H1 (cell line): ENCODE measurements around the gene PRR12. TPM values are rescaled to one million over a fixed set of nuclear protein-coding genes. Genes with fewer than 3 reads are reported as not detected.

Experiments
- CHD1 ChIP-seq: IDR thresholded peaks from 2 replicates; pipeline ENCODE4 v1.6.1; 2012; ENCODE audit warnings: low read depth, low read length, improper control_type of control experiment
- CTBP2 ChIP-seq: IDR thresholded peaks from 2 replicates; pipeline ENCODE4 v1.7.0; 2011; ENCODE audit warnings: borderline replicate concordance, mild to moderate bottlenecking, moderate library complexity, mixed read lengths, low read length; ENCODE audit not compliant: insufficient read depth, insufficient read length
- EGR1 ChIP-seq: IDR thresholded peaks from 2 replicates; pipeline ENCODE4 v1.6.1; 2011; ENCODE audit warnings: low read depth, low read length, borderline replicate concordance
- GABPA ChIP-seq: IDR thresholded peaks from 2 replicates; pipeline ENCODE4 v1.6.1; 2011; ENCODE audit warnings: mild to moderate bottlenecking, low read length, moderate library complexity, borderline replicate concordance; ENCODE audit not compliant: insufficient read depth
- GTF2F1 ChIP-seq: IDR thresholded peaks from 2 replicates; pipeline ENCODE4 v1.6.1; 2012; ENCODE audit warnings: low read depth, low read length, improper control_type of control experiment, borderline replicate concordance
- JUN ChIP-seq: IDR thresholded peaks from 2 replicates; pipeline ENCODE4 v1.6.1; 2011; ENCODE audit warnings: low read depth, mild to moderate bottlenecking, improper control_type of control experiment, low read length
- KDM4A ChIP-seq: IDR thresholded peaks from one replicate; pipeline ENCODE4 v1.7.1; 2012; ENCODE audit warnings: low read depth, mild to moderate bottlenecking, moderate library complexity, low read length, inconsistent platforms; ENCODE audit not compliant: severe bottlenecking
- MAX ChIP-seq: IDR thresholded peaks from 2 replicates; pipeline ENCODE4 v1.6.1; 2012; ENCODE audit warnings: inconsistent platforms
- POU5F1 ChIP-seq: IDR thresholded peaks from 2 replicates; pipeline ENCODE4 v1.6.1; 2011; ENCODE audit warnings: low read depth, mild to moderate bottlenecking, low read length, moderate library complexity
- RFX5 ChIP-seq: IDR thresholded peaks from 2 replicates; pipeline ENCODE4 v1.6.1; 2011; ENCODE audit warnings: low read depth, low read length, improper control_type of control experiment, borderline replicate concordance
- RNF2 ChIP-seq: fragments of 200-900, 300-1000 bp; sonication (generic); IDR thresholded peaks from 2 replicates; pipeline ENCODE4 v1.7.1; 2016; ENCODE audit warnings: borderline replicate concordance, low read depth, mild to moderate bottlenecking, antibody characterized with exemption, low read length; ENCODE audit not compliant: poor library complexity, severe bottlenecking; ENCODE audit errors: missing control alignments
- SIN3A ChIP-seq, 2 experiments: IDR thresholded peaks in 1 of 2; conservative IDR thresholded peaks in 1 of 2; 2 replicates each; pipeline ENCODE4 v1.6.1; 2011 to 2012; ENCODE audit warnings: low read length in 2 of 2, improper control_type of control experiment in 1 of 2, low read depth in 1 of 2, mild to moderate bottlenecking in 1 of 2
- SP1 ChIP-seq: IDR thresholded peaks from 2 replicates; pipeline ENCODE4 v1.6.1; 2011; ENCODE audit warnings: low read depth, low read length
- SP2 ChIP-seq: IDR thresholded peaks from 2 replicates; pipeline ENCODE4 v1.6.1; 2012; ENCODE audit warnings: mild to moderate bottlenecking, low read length, inconsistent platforms
- SP4 ChIP-seq: IDR thresholded peaks from 2 replicates; pipeline ENCODE4 v1.6.1; 2012; ENCODE audit warnings: low read length, inconsistent platforms
- SUZ12 ChIP-seq: fragments of 200-600 bp; sonication (generic); IDR thresholded peaks from 2 replicates; pipeline ENCODE4 v1.6.1; 2012; ENCODE audit warnings: mild to moderate bottlenecking, inconsistent platforms, low read length, moderate library complexity, mixed read lengths
- TCF12 ChIP-seq: IDR thresholded peaks from 2 replicates; pipeline ENCODE4 v1.6.1; 2011; ENCODE audit warnings: low read depth, mild to moderate bottlenecking, low read length
- TEAD4 ChIP-seq: IDR thresholded peaks from 2 replicates; pipeline ENCODE4 v1.6.1; 2012; ENCODE audit warnings: low read depth, low read length, inconsistent platforms, mixed read lengths
- ZNF274 ChIP-seq: IDR thresholded peaks from 2 replicates; pipeline ENCODE4 v1.7.0; 2012; ENCODE audit warnings: low read length, borderline replicate concordance; ENCODE audit errors: extremely low read depth
- polyA plus RNA-seq, 7 experiments: library from polyadenylated mRNA; depleted of rRNA in 3 of 7; stranded (reverse) in 5 of 7; unstranded in 2 of 7; fragments of >200 nt in 5 of 7; fragments of 200-250 nt in 2 of 7; gene quantifications; 1 replicate in 5 of 7; 2 replicates in 1 of 7; 4 replicates in 1 of 7; pipeline versions ENCODE4 v1.2.1 to v1.2.3, GENCODE V29; 2011 to 2013; ENCODE audit warnings: missing spikeins in 2 of 7, mixed read lengths in 2 of 7
- total RNA-seq: library from RNA; stranded (reverse); fragmentation: NEBNext Ultra II Directional; extraction: Animal tissue kit (Norgen Biotek cat#: 25700); gene quantifications from 2 replicates; pipeline ENCODE4 v1.2.1, GENCODE V29; 2021
- TF ChIP-seq, protein P1 (sequence below): IDR thresholded peaks from 2 replicates; pipeline ENCODE4 v1.6.1; 2011; ENCODE audit warnings: low read depth, mild to moderate bottlenecking, low read length; ENCODE audit not compliant: insufficient read depth

Gene PRR12
- total and polyA plus RNA-seq, 2 of the 8 experiments (the other 6 are each of a cell fraction or from before 2014, with no cell fraction given): 2.5 to 59.4 TPM

- TF ChIP-seq CTBP2 (no peak), SP1 (peak; percentile 76), MAX (peak; percentile 79), ZNF274 (no peak), GABPA (no peak), JUN (peak; percentile 87), TEAD4 (peak; percentile 58; the same call in 1 of the 2 replicates), EGR1 (no peak), RNF2 (no peak), TCF12 (no peak), SP2 (no peak), RFX5 (no peak), SIN3A (conservative IDR thresholded peaks at IDR 0.05 in 1 of 2, IDR thresholded peaks at IDR 0.05 in 1 of 2; ENCODE audit: low read depth in 1 of 2, low read length in 2 of 2) (peak in 1 of 2 experiments; percentile 48; a peak in 1 of 4 replicates), SP4 (peak; percentile 88), SUZ12 (no peak), POU5F1 (no peak), GTF2F1 (no peak; the same call in 1 of the 2 replicates), KDM4A (no peak), CHD1 (no peak)
- TF ChIP-seq, protein P1, sequence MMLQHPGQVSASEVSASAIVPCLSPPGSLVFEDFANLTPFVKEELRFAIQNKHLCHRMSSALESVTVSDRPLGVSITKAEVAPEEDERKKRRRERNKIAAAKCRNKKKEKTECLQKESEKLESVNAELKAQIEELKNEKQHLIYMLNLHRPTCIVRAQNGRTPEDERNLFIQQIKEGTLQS: 0 out of 2 replicates have a peak, but pooled peaks have one; percentile 24
- TF ChIP-seq, all 59 proteins: peak for 20
Measured at GRCh38 chr19:49640113-49640898, 49.3 kb downstream of the PRR12 start, which contains the start of gene RRAS (continued).
